Fibroblast of the aortic adventitia (primary cell): ENCODE results near the gene GUCY2C. TPM values are rescaled to one million over a fixed set of nuclear protein-coding genes. Genes with fewer than 3 reads are reported as not detected.
A peak's percentile ranks its signal among the peaks of the same experiment; 100 is the strongest.

Source experiments
- DNase-seq: peaks from one replicate; pipeline ENCODE4 v3.0.0-alpha.2; 2010; ENCODE audit warnings: low read depth
- H3K4me3 ChIP-seq: 2 replicates; pipeline ENCODE4 v1.5.1; 2011; ENCODE audit warnings: low read depth, mild to moderate bottlenecking, control low read depth, low read length, moderate library complexity
- CTCF ChIP-seq: IDR thresholded peaks from 2 replicates; pipeline ENCODE4 v1.5.1; 2011; ENCODE audit warnings: mild to moderate bottlenecking, low read length, control low read depth, inconsistent platforms; ENCODE audit not compliant: insufficient read depth
- total RNA-seq: library from RNA; depleted of rRNA; stranded (reverse); fragments of >200 nt; gene quantifications from 2 replicates; pipeline ENCODE4 v1.2.3, GENCODE V29; 2012; ENCODE audit warnings: low replicate concordance

GUCY2C gene
- total RNA-seq, 1 donor: not detected

- H3K4me3 ChIP-seq: no peak overlapping the region
- no peak for TF ChIP-seq CTCF
- peak; percentile 24 for DNase-seq
These were observed 60.6 kb downstream of the GUCY2C start for GRCh38 chr12:14635776-14636175.

GRCh38 chr12:14630793-14631192 is 65.6 kb downstream of the GUCY2C start:
- TF ChIP-seq CTCF: no peak
- no peak for DNase-seq

GRCh38 chr12:14629832-14630710 is 66.3 kb downstream of the GUCY2C start:
- DNase-seq: peak; percentile 83
- peak; percentile 100 for TF ChIP-seq CTCF
- H3K4me3 ChIP-seq: no peak overlapping the region

More at GRCh38 chr12:14630793-14631192, 65.6 kb downstream of the GUCY2C start:
- no peak overlapping the region for H3K4me3 ChIP-seq

- DNase-seq: no peak
- no peak for TF ChIP-seq CTCF
- H3K4me3 ChIP-seq: no peak overlapping the region
These were observed 67.6 kb downstream of the GUCY2C start for GRCh38 chr12:14628771-14629170.

- no peak for TF ChIP-seq CTCF
- H3K4me3 ChIP-seq: no peak overlapping the region
- DNase-seq: no peak
These were observed 74.6 kb downstream of the GUCY2C start for GRCh38 chr12:14621826-14622225.

GRCh38 chr12:14619741-14620501 is 76.5 kb downstream of the GUCY2C start:
- no peak for TF ChIP-seq CTCF
- H3K4me3 ChIP-seq: no peak overlapping the region
- no peak for DNase-seq
